ENCODE results near the gene CROCC.

The CROCC gene

GRCh38 chr1:16973215-16973614 is 51.5 kb downstream of the CROCC start:
- DNase-seq, result no peak
- in situ Hi-C loops (cut with HindIII; ENCODE audit: low pct_ligation_motif_present, low pct_unique_long_range_greater_than_20kb, low sequenced_read_pairs), result no loop called here

GRCh38 chr1:16975211-16975610 is 53.5 kb downstream of the CROCC start:
- DNase-seq, result no peak
- in situ Hi-C loops (cut with HindIII; ENCODE audit: low pct_ligation_motif_present, low pct_unique_long_range_greater_than_20kb, low sequenced_read_pairs), result no loop called here

- no peak for DNase-seq
- in situ Hi-C loops (cut with HindIII; ENCODE audit: low pct_ligation_motif_present, low pct_unique_long_range_greater_than_20kb, low sequenced_read_pairs), result no loop called here
These were observed 54.1 kb downstream of the CROCC start for GRCh38 chr1:16975838-16976237.

GRCh38 chr1:16976966-16977365 is 55.2 kb downstream of the CROCC start:
- in situ Hi-C loops (cut with HindIII; ENCODE audit: low pct_ligation_motif_present, low pct_unique_long_range_greater_than_20kb, low sequenced_read_pairs), result no loop called here
- DNase-seq, result no peak

DNA sequence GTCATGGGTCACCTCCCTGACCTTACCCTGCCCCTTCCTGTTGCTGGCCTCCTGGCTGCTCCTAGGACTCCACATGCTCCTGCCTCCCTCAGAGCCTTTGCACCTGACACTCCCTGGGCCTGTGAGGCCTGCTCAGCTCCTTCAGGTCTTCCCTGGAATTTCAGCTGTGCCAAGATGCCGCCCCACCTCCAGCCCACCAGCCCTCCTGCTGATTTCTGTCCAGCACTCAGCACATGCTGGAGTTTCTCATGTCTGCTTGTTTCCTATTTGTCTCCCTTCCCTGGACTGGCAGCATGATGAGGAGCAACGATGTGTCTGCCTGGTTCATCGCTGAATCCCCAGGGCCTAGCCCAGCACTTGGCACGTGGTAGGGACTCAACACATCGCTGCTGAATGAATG is 55.6 kb downstream of the CROCC start:
- DNase-seq, result no peak
- in situ Hi-C loops (cut with HindIII; ENCODE audit: low pct_ligation_motif_present, low pct_unique_long_range_greater_than_20kb, low sequenced_read_pairs), result no loop called here

DNA sequence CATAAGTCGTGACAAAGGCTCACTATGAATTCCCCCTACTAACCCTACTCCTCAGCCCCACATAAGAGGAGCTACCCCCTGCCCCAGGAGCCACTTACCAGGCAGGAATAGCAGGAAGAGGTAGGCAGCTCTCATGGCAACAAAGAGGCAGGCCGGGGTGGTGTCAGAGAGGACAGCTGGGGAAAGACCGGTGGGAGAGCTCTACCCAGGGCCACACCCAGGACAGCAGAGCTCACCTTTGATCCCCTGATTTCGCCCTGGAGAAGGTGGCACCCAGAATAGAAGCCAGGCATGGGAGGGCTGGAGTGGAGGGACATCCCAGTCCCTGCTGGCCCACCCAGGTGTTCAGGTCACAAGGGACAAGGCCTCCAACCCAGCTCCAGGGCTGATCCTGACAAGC is 56.4 kb downstream of the CROCC start:
- no peak for DNase-seq
- in situ Hi-C loops (cut with HindIII; ENCODE audit: low pct_ligation_motif_present, low pct_unique_long_range_greater_than_20kb, low sequenced_read_pairs), result no loop called here

GRCh38 chr1:16978567-16979474 is 57.1 kb downstream of the CROCC start:
- DNase-seq, result no peak
- in situ Hi-C loops (cut with HindIII; ENCODE audit: low pct_ligation_motif_present, low pct_unique_long_range_greater_than_20kb, low sequenced_read_pairs), result no loop called here

GRCh38 chr1:16979475-16980327 is 58.0 kb downstream of the CROCC start:
- in situ Hi-C loops (cut with HindIII; ENCODE audit: low pct_ligation_motif_present, low pct_unique_long_range_greater_than_20kb, low sequenced_read_pairs), result no loop called here
- DNase-seq, result no peak

DNA sequence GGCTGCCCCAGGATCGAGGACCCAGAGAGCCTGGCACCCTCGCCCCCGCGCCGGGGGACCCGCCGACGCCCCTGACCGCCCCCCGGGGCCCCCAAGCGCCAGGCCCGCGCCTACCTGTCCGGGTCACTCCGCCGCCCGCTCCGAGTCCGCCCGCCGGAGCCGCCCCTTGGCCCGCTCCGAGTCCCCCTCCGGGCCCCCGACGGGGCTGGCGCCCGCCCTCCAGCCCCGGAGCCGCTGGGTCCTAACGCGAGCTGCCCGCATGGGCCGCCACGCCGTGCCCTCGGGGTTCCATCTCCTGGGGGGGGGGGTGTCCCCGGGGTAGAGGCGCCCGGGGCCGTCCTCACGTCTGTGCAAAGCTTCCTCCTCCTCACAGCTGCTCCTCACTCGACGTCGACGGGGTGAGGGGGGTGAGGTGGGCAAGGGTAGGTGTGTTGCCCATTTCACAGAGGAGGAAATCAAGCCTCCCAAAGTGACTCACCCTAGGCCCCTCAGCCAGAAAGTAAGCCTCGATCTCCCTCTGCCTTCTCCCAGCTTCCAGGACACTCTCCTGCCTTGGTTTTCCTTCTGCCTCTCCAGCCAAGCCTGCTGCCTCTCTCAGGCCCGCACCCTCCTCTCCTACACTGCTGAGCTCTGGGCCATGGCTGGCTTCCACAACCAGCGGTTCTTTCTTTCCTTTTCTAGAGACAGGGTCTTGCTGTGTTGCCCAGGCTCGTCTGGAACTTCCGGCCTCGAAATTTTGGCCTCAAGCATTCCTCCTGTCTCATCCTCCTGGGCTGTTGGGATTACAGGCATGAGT is 58.9 kb downstream of the CROCC start, which contains the start of gene MFAP2:
MFAP2 (minus strand) TSS at position 148 of the 796 bp plus-strand sequence. CDS start 2,347 bp downstream, outside the sequence.
- in situ Hi-C loops (cut with HindIII; ENCODE audit: low pct_ligation_motif_present, low pct_unique_long_range_greater_than_20kb, low sequenced_read_pairs), result no loop called here
- no peak for DNase-seq

DNA sequence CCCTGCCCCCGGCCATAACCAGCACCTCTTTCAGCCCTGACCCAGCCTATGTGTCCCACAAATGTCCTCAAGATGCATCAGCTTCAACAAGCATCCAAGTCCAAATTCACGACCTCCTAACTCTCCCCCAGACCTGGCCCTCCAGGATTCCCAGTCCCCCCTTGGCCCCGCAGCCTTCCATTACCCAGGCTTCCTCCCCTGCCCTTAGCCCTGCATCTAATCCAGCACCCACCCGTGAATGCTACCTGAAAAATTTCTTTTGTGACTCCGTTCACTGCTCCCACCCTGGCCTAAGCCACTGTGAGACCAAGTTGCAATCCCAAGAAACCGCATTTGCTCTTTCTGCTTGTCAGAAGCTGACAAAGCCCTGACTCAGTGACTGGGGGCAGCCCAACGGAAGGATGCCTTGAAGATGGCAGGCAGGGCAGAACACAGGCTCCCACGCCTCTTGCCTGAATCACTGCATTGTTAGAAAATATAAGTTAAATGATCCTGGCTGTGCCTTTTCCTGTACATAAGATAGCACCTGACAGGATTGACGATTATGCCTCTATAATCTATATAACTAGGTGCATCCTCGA is 59.6 kb downstream of the CROCC start:
- DNase-seq, result peak; percentile 42
- in situ Hi-C loops (cut with HindIII; ENCODE audit: low pct_ligation_motif_present, low pct_unique_long_range_greater_than_20kb, low sequenced_read_pairs), result no loop called here

DNA sequence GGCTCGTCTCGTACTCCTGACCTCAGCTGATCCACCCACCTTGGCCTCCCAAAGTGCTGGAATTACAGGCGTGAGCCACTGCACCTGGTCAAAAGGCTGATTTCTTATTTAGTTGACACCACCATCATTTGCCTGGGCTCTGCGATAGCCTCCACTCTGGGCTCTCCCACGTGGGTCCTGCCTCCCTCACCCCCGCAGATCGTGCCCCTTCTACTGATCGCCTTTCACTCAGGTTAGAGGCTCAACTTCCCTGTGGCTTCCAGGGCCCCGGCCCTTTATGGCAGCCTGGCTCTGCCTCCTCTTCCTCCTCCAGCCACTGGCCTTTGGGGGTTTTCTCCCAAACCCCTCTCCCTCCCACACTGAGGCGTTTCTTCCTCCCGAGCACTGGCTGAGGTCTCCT is 61.2 kb downstream of the CROCC start:
- no peak for DNase-seq
- in situ Hi-C loops (cut with HindIII; ENCODE audit: low pct_ligation_motif_present, low pct_unique_long_range_greater_than_20kb, low sequenced_read_pairs), result no loop called here

DNA sequence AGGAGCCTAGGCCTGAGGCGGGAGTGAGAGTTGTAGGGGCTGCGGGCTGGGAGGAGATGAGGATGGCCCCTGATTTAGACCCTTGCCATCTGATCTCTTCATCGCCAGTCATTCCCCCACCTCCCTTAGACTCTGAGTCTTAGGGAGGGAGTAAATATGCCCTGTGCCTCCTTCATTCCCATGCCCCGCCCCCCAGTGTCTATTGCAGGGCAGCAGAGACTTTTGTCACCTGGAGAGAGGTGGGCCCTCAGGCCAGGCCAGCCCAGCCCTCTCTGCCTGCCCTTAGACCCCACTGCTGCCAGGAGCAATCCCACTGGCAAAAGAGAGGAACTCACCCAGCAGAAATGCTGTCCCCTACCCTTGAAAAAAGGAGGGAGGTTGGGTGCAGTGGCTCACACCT is 61.9 kb downstream of the CROCC start:
- in situ Hi-C loops (cut with HindIII; ENCODE audit: low pct_ligation_motif_present, low pct_unique_long_range_greater_than_20kb, low sequenced_read_pairs), result no loop called here
- no peak for DNase-seq

DNA sequence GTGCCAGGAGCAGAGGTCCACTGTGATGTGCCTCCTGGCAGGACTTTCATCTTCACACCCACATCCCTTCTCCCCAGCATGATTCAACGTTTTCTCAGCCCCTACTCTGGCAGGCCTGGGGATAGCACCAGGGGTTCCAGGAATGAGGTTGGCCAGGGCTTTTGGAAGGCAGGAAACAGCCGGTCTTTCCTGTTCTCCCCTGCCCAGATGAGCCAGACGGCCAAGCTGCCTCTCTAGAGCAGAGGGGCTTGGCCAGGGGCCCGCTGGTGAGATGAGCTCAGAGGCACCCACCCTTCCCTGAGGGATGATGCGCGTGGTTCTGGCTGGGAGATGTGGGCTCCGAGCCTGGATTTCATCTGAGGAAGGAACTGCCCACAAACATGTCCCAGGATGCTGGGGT is 63.0 kb downstream of the CROCC start:
- in situ Hi-C loops (cut with HindIII; ENCODE audit: low pct_ligation_motif_present, low pct_unique_long_range_greater_than_20kb, low sequenced_read_pairs), result no loop called here
- no peak for DNase-seq

DNA sequence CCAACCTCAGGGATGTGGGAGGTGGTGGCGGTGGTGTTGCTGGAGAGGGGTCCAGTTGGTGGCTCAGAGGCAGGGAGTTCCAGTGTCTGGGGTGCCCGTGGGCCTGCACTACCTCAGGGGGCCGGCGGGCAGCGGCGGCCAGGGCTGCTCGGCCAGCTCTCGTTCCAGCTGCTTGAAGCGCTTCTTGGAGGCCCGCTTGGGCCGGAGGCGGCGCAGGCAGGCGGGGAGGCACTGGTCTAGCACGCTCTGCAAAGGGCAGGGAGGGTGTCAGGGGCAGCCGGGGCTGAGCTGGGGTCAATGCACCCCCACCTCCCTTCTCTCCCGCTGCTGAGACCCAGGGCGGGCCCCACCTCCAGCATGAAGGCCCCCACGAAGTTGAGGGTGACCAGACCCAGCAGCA is 64.4 kb downstream of the CROCC start:
- in situ Hi-C loops (cut with HindIII; ENCODE audit: low pct_ligation_motif_present, low pct_unique_long_range_greater_than_20kb, low sequenced_read_pairs), result no loop called here
- DNase-seq, result no peak

DNA sequence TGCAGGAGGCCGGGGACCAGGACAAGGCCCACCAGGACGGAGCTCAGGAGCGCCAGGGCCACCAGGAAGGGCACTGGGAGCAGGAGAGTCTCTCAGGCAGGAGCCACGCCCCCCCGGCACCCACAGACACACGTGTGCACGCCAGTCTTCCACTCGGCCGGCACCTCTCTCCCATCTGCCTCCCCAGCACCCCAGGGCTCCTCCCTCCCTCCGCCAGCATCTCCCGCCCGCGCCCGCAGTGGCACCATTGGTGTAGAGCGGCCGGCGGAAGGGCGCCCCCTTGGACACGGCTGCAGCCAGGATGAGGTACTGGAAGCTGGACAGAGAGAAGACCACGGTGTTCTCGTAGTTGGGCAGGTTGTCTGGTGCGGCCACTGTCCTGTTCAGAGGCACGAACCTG is 64.8 kb downstream of the CROCC start:
- in situ Hi-C loops (cut with HindIII; ENCODE audit: low pct_ligation_motif_present, low pct_unique_long_range_greater_than_20kb, low sequenced_read_pairs), result no loop called here
- no peak for DNase-seq

DNA sequence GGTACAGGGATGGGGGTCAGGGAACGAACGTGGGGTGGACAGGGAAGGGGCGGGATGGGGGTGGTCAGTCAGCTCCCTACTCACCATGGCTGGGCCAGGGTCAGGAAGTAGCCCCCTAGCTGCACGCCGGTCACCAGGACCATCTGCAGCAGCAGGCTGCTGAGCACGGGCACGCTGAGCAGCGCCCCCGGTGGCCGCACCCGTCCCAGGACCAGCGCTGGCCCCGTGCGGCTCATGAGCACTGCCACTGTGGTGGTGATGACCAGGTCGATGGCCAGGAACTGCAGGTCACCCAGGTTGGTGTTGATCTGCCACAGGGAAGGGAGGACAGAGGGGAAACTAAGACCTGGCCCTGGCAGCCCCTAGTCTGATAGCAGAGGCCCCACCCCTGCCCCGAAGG is 65.2 kb downstream of the CROCC start:
- DNase-seq, result peak; percentile 18

GRCh38 chr1:16988210-16988609 is 66.5 kb downstream of the CROCC start:
- no peak for DNase-seq
- in situ Hi-C loops (cut with HindIII; ENCODE audit: low pct_ligation_motif_present, low pct_unique_long_range_greater_than_20kb, low sequenced_read_pairs), result no loop called here

More for the DNA sequence above, 65.2 kb downstream of the CROCC start:
- in situ Hi-C loops (cut with HindIII; ENCODE audit: low pct_ligation_motif_present, low pct_unique_long_range_greater_than_20kb, low sequenced_read_pairs), result no loop called here

- in situ Hi-C loops (cut with HindIII; ENCODE audit: low pct_ligation_motif_present, low pct_unique_long_range_greater_than_20kb, low sequenced_read_pairs), result no loop called here
- no peak for DNase-seq
These were observed 68.1 kb downstream of the CROCC start for GRCh38 chr1:16989676-16990391.
